GM21447 (cell line): Measurements from ENCODE around the gene PCK1.

Experiments
- ATAC-seq: cut with Tn5 transposase; IDR thresholded peaks from one replicate; pipeline ENCODE4 v1.9.1; 2021; ENCODE audit not compliant: unreplicated experiment

The PCK1 gene

DNA sequence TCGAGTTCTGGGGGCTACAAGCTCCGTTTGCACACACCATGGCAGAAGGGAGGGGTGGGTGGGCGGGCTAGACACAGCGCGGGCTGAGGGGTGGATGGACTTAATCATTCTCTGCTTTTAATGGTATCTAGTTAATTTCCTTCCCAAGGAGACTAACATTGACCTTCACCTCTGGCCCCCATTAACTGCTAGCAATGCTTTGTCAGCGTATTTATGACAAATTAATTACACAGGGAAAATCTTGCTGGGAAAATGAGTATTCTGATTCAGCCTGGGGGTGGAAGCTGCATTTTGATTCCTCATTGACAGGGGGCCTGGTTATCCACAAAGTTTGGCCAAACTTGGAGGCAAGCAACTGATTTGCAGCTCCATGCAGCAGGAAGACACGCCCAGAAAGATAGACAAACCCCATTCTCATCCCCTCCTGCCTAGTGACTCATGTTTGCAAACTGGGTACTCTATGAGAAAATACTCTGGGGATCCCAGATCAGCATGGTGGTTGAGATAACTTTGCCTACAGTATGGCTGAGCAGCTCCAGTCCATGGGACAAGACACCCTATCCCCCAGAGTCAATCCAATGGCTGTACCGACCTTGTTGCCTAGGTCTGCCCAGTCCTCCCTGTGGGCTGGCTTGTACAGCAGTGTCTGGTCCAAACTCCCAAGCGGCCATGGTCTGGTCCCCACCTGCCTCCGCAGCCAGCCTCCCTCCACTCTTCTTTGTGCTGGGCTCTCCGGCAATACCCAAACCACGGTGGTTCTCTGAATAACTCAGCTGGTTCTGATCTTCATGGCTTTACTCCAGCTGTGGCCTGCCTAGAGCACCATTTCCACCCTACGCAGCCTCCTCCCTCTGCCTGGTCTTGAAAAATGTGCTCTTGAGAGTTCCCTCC lies 39.7 kb downstream of the PCK1 start:
- ATAC-seq: no peak

DNA sequence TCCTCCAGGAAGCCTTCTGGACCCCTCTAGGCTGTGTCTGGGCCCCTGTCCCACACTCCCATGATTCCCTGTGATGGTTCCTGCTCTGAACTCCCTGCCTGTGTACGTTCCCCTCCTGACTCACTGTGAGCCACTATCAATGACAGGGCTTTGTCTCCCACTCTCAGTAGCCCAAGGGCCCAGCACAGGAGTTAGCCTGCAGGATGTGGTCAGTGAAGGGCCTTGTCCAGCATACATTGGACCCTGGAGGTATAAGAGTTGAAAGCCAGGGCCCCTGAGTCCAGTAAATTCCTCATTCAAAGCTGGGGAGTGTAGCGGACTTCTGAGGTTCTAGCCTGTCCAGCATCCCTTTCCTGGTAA lies 40.3 kb downstream of the PCK1 start:
- ATAC-seq: no peak

DNA sequence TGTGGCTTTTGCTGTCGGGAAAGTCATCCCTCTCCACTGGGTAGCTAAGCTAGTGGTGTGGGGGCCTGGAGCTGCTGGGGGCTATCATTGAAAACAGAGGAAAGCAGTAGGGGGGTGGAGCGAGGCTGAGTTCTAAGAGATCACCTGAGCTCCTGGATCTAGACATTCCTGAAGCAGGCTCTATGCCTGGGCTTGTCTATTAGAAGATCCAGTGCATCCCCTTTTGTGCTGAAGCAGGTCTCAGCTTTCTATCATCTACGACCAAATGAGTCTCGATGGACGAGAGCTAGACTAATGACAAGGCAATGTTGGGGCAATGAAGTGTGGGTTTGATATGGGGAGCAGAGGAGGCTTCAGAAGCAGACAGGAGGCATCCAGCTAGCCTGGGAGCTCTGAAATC lies 40.8 kb downstream of the PCK1 start:
- no peak for ATAC-seq

DNA sequence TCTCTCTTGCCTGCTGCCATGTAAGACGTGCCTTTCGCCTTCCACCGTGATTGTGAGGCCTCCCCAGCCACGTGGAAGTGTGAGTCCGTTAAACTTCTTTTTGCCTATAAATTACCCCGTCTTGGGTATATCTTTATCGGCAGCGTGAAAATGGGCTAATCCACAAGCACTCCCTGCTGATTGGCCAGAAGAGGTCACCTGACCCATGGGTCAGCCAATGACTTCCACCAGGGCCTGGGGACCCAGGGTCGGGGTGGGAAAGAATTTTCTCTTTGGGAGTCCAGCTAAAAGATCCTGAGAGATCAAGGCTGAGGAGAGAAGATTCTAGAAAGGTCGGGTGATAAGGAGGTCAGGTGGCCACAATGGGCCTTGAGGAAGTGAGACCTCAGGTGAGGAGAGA lies 42.2 kb downstream of the PCK1 start:
- no peak for ATAC-seq

DNA sequence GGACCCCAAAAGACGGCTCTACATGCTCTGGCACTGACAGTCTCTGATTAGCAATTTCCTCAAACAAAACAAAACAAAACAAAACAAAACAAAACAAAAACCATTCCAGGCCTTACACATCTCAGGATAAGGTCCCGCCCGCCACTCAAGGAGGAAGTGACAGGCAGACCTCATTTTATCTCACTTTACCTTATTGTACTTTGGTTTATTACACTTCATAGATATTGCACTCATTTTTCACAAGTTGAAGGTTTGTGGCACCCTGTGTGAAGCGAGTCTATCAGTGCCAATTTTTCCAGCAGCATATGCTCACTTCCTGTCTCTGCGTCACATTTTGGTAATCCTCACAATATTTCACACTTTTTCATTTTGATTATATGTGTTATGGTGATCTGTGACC lies 44.1 kb downstream of the PCK1 start:
- ATAC-seq: no peak

DNA sequence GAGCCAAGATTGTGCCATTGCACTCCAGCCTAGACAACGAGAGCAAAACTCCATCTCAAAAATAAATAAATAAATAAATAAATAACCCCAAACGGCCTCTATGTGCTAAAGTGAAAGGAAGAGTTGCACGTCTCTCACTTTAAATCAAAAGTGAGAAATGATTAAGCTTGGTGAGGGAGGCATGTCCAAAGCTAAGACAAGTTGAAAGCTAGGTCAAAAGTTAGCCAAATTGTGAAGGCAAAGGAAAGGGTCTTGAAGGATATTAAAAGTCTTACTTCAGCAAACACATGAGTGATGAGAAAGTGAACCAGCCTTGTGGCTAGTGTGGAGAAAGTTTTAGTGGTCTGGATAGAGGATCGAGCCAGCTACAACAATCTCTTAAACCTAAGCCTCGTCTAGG lies 45.0 kb downstream of the PCK1 start:
- ATAC-seq: no peak

DNA sequence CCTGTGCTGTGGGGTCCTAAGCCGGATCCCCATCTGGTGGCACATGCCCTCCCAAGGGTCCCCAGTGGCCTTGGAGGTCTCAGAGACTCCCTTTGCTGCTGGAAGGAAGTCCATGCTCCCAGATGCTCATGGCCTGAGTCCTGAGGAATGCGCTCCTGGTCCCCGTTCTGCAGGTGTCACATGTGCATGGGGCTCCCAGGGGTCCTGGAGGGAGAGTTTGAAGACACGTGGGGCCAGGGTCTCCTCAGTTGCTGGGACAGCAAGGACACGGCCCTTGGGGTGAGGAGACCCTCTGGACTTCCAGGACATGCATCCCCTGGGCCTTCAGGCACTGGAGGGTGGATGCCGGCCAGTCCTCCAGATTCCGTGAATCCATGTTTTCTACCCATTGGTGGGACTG lies 47.6 kb downstream of the PCK1 start:
- ATAC-seq: no peak

DNA sequence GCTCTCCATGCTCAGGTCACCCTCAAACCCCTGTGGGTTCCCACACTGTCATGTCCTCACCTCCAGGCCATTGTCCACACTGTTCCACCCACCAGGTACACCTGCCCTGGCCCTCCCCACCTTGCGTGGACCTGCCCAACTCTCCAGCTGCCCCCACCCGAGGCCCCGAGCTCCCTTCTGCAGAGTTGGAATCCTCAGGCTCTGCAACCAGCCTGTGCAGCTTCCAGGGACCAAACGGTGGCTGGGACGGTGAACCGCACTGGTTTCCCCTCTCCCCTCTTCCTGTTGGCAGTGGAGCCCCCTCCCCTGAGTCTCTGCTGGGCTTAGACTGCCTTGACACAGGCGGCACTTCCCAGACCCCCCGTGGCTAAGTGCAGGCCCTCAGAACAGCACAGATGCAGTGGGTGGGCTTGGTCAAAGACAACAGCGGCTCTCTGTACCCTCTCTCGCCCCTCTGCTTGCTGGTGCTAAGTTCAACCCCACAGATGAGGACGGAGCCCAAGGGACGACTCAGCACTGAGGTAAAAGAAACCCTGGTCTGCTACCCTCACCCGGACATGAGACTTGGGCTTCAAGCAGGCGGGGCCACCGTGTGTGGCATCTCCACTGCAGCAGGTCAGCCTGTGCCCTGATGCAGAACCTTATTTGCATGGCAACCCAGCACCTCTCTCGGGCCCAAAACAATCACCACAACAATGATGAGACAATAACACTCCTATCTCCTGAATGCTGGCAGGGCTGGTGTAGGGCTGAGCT lies 48.4 kb downstream of the PCK1 start:
- no peak for ATAC-seq

DNA sequence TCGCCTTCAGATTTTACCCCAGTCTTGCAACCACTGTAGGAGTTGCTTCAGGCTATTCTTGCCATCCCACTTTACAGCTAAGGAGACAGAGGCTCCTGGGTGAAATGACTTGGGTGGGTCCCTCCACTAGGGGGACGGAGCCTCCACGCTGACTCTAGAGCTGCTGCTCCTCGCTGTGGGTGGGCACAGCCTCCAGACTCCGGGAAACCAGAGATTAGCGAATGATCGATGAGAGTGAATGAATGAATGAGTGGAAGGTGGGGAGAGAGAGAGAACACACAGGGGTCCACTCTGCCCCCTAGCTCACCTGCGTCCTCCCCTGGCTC lies 48.9 kb downstream of the PCK1 start:
- ATAC-seq: no peak

DNA sequence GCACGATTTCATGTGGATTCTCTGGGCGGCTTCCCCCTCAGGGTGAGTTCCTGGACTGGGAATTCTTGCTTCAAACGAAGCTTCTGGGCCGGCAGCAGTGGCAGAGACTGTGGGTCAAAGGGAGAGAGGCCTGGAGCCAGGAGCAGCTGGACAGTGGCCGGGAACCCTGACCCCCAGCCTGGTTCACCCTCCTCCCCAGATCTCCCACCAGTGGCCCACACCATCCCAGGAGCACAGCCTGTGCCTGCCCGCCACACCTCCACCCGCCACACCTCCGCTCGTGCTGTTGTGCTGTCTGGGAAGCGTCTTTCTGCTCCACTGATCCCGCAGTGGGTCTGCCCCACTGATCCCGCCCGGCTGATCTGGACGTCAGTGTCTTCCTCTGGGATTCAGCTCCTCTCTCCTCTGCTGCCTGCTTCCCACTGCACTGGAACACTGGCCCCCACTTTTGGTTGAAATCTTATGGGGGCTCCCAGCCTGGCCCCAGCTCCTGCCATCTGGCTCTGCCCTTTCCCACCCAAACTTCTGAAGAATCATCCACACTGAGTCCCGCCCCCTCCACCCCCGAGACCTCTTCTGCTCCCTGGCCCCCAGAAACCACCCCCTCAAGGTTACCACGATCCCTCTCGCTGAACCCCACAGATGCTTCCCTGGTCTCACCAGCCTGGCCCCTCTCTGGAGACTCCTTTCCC lies 49.5 kb downstream of the PCK1 start:
- no peak for ATAC-seq

DNA sequence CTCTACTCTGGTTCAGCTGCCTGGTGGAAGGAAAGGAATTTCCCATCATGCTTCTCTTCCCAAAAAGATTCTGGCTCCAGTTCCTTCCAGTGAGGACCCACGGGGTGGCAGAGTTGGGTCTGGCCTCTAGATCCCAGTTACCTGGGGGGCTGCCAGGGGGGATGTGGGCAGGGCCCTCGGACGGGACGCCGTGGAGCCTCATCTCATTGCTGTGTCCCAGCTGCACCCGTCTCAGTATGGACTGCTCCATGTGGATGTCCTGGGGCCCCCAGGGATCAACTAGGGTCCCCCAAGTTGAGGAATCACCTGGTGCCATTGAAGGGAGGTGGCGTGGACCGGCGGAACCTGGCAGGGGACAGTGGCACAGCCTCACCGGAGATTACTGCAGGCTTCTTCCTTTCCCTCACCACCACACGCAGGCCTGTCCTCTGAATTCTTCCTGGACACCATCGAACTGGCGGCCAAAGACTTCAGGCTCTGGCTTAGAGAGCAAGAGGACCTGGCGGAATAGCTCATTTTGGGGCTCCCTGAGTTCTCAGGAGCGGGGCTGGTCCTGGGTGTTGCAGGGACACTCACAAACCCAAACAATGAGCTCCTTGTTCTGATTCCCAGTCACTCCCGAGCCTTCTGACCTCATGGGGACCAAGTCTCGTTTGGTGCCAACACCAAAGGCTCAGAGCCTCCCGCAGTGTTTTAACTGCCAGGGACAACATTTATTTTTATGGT lies 50.8 kb downstream of the PCK1 start:
- no peak for ATAC-seq

DNA sequence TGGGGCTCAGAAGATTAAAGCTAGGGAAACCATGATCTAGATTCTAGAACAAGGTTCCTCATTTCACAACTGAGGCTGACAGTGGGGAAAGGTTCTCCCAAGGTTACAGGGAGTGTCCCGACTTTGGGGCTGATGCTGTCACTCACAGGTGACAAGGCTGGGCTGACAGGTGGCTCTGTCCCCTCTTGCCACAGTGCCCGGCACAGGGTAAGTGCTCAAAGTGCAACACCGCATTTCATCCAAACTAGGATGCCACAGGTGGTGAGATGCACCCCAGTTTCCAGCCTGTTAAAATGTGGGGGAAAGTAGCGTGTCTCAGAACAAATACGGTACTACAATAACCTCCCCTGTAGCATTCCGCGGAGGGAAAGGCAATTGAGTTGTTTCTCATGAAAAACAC lies 51.5 kb downstream of the PCK1 start:
- no peak for ATAC-seq

DNA sequence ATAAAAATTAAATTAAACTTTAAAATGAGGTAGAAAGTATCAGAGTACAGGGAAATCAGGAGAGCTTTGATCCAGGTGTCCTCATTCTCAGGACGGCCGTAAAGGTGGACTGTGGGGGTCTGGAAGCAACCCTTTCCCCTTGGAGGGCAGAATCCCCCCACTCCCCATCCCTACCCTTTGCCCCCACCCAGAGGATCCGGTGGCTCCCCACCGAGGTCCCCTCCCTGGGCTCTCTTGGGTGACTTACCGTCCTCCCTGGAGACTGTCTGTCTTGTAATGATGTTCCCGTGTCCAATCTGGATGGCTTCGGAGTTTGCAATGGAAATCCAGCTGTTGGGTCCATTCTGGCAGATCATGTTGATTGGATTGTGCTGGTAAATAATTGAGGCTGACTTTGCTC lies 52.0 kb downstream of the PCK1 start:
- no peak for ATAC-seq

DNA sequence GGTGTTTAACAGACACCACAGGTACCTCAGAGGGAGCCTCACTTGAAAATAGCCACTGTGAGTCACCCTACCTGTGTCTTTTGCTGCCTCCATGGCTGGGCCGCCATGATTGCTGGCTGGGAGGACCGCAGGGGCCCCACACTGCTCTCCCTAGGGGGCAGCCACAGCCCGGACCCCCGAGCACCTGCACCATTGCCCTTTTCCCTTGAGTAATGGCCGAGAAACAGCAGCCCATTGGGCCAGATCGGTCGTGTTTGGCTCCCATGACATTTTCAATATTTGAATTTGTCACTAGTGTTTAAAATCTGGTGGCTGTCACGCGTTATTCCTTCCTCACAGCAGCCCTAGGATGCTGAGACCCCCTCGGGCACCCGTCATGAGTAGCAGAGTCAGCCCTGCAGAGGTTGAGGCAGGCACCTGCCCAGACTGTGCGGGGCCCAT lies 52.6 kb downstream of the PCK1 start:
- ATAC-seq: no peak

DNA sequence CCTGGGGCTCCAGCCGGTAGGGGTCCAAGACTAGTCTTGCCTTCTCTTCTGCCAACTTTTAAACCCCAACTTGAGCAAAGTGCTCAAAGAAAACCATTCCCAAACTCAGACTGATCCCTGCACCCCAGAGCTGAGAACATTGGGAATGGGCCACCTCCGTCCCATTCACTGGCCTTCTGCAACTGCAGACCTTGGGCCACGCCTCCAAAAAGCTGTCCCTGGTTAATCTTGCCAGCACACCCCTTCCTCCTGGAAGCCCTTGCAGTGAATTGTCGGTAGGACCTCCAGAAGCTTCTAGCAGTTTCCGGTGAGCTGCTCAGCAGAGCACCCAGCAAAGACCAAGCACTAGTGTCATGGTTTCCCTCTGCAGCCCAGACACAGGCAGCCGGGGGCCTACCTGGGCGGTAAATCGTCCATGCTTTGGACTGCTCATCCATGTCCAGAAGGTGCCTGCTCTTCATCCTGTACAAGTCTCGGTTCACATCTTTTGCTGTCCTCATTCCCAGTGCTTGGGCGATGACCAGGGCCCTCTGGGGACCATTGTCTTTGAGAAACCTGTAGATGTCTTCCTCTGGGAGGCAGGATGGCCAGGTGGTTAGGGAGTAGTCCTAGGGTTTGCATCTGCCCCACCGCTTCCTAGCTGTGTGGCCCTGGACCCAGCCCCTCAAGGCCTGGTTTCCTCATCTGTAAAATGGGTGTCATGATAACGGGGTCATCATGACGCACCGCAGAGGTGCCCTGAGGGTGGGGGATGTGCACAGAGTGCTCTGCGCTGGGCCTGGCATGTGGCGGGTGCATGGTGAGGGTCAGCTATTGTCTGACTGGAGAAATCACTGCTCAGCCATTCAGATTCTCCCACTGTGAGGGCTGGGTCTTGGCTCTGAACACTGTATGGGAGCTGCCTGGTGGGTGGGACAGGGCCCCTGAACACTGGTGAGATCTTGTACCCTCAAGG lies 53.9 kb downstream of the PCK1 start:
- ATAC-seq: no peak

DNA sequence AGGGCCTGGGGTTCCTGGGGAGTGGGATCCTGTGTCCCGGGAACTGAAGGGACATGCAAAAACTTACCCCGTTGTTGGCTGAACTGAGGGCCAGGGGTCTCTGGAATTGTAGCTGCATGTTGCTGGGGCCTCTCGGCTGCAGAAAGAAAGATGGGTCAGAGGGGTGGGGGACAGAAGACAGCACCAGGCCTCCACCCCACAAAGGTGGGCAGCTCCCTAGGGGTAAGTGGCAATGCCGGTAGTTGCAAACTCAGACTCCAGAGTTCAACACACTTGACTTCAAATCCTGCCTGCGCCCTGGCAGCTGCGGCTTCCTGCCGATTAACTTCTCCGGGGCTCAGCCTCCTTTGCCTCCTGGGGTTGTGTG lies 54.5 kb downstream of the PCK1 start:
- ATAC-seq: no peak

DNA sequence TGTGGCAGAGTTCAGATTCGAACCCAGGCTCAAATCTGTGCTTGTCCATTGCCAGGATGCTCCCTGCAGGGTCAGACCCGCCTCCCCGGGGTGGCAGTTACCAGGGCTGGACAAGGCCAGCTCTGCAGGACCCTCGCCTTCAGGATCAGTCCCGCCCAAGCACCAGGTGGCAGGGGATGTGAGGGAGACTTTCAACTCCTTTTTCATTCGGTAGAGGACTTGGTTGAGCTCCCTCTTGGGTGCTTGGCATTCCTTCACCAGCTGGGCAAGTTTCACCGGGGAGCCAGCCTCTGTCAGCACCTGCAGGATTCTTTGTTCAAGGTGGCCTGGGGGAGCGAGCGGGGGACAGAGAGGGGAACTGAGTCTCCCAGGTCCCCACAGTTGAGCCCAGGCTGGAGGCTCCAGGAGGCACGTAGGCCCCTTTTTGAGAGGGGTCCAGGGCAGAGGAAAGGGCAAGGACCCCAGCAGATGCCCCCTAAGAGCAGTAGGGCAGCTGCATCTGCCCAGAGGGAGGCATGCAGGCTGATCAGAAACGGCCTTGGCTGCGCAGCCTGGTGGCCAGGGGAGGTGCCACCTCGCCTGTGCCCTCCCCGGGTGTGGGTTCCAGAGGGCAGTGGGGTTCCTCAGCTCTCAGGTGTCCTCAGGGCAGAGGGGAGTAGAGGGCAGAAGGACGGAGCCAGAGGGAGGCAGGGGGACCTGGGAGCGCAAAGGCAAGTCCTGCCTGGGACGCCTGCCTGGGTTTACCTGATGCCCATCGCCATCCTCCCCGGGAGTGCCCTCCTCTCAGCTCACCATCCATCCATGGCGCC lies 55.4 kb downstream of the PCK1 start:
- no peak for ATAC-seq

DNA sequence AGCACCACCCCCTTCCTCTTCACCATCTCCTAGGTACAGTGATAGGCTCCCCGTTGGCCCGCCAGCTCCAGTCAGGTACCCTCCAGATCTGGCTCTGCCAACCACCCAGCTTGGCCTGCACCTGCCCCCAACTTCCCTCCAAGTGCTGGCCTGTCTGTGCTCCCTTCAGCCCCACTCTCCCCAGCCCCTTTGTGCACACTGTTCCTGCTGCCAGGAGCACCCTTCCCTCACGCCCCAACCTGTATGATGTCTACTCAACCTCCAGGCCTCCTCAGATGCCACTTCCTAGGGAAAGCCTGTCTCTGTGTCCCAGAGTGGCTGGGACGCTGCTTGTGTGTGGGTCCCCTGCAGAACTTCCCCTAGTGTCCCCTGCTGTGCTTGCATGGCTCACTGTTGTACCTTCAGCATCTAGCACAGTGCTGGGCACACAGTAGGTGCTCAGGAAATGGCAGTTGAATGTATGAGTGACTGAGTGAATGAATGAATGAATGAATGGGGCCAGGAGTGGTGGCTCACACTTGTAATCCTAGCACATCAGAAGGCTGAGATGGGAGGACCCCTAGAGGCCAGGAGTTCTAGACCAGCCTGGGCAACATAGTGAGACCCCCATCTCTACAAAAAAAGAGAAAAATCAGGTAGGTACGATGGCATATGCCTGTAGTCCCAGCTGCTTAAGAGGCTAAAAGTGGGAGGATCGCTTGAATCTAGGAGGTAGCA lies 56.3 kb downstream of the PCK1 start:
- no peak for ATAC-seq
